Testis (tissue), 5 donors: ENCODE results near the gene SLC17A7. TPM values are rescaled to one million over a fixed set of nuclear protein-coding genes. Genes with fewer than 3 reads are reported as not detected.

ENCODE experiments used
- DNase-seq: peaks from one replicate; pipeline ENCODE4 v3.0.0-alpha.2; 2019
- H3K27ac ChIP-seq, 2 donors: fragments of 200-600 bp; sonication (generic); one replicate each; pipeline ENCODE4 v1.5.1; 2019
- H3K27me3 ChIP-seq: fragments of 200-600 bp; sonication (generic); one replicate; pipeline ENCODE4 v1.5.1; 2019
- H3K36me3 ChIP-seq: fragments of 200-600 bp; sonication (generic); one replicate; pipeline ENCODE4 v1.5.1; 2017; ENCODE audit warnings: low read depth; ENCODE audit errors: missing control alignments
- H3K4me1 ChIP-seq: fragments of 200-600 bp; sonication (generic); one replicate; pipeline ENCODE4 v1.5.1; 2019
- H3K4me3 ChIP-seq, 2 donors: fragments of 200-600 bp; sonication (generic); one replicate each; pipeline ENCODE4 v1.5.1; 2017 to 2019
- H3K9me3 ChIP-seq: fragments of 200-600 bp; sonication (generic); one replicate; pipeline ENCODE4 v1.5.1; 2017
- POLR2A ChIP-seq: fragments of 450-650 bp; IDR thresholded peaks from one replicate; pipeline ENCODE4 v1.6.1; 2017; ENCODE audit warnings: antibody characterized with exemption, mild to moderate bottlenecking, moderate library complexity
- WGBS, 2 donors: methylation state at CpG; one replicate each; pipeline ENCODE4 v1.1.5; 2018; 5-methylcytosine and 5-hydroxymethylcytosine counted together
- intact Hi-C: fragments of 100-400 bp; cut with DNase I; formaldehyde crosslinking; loops from one replicate; pipeline ENCODE4 v1.15.1; 2023; ENCODE audit warnings: low total_unique reads
- long read RNA-seq, 2 donors: transcript quantifications; one replicate each; lab custom pipeline, GENCODE V29; 2026
- polyA plus RNA-seq: library from polyadenylated mRNA; stranded (reverse); fragments of 350-450 nt; fragmentation: Illumina TruSeq; extraction: RNeasy Lipid Tissue Mini Kit (QIAGEN cat#74804); gene quantifications from one replicate; pipeline ENCODE4 v1.2.3, GENCODE V29; 2014; ENCODE audit warnings: low read depth, low replicate concordance; ENCODE audit not compliant: insufficient read depth
- total RNA-seq, 2 donors: library from RNA; depleted of rRNA; stranded (reverse); fragments of >200 nt; gene quantifications; one replicate each; pipeline ENCODE4 v1.2.3, GENCODE V29; 2016
- TF ChIP-seq, protein P1 (sequence below), 3 experiments: fragments of 450-650 bp in 2 of 3; fragments of 200-600 bp in 1 of 3; sonication (generic) in 1 of 3; IDR thresholded peaks; one replicate each; pipeline ENCODE4 v1.5.1; 2016 to 2019; ENCODE audit warnings: antibody characterized with exemption in 3 of 3, mild to moderate bottlenecking in 2 of 3, moderate library complexity in 1 of 3

SLC17A7 gene
- total RNA-seq (1 to 10 TPM; 2.2 to 2.7 TPM), polyA plus RNA-seq (3.2 TPM)
- long read RNA-seq, donor 1: 0 reads
- long read RNA-seq, donor 2, partial matches to known transcripts: 3,527 of 3,565 reads
- long read RNA-seq, donor 2, other reads (novel, unspliced or antisense): 38 of 3,565 reads

DNA sequence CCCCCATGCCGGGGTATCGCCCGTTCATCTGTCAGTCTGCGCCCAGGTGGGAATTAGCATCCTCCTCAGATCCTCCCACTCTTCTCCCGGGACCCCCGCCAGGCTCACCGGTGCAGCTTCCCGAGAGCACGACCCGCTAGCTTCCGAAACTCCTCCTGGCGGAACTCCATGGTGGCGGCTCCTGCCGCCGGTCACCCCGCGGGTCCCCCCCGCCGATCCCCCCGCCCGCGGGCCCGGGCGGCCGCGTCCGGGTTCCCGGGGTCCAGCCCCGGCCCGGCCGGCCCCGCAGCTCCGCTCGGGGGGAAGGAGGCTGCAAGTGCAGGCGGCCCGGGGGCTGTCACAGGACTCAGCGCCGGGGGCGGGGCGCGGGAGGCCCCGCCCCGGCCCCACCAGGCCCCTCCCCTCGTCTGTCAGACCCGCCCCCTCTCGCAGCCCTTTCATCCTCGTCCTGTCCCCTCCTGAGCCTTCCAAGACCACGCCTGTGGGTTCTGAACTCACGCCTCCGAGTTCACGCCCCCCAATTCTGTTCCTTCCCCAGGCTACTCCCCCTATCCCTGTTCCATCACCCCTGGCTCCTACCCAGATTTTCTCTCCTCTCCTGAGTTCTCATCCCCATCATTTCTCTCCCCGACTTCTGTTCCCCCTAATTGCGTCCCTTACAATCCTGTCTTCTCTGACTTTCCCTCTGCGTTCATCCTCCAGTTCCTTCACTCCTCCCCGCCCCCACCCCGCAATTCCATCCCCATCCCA, at the start of gene SLC17A7:
Gene SLC17A7, minus strand, starts transcription at position 318 of the 750 bp plus-strand sequence. Its CDS starts 148 bp downstream, at position 170.
- 2 to 3% methylated on average over 27 to 56 of the region's 56 CpGs for WGBS, 2 donors
- H3K27ac ChIP-seq: peak within 1 kb of the TSS in 1 of 2 donors; percentile 77

DNA sequence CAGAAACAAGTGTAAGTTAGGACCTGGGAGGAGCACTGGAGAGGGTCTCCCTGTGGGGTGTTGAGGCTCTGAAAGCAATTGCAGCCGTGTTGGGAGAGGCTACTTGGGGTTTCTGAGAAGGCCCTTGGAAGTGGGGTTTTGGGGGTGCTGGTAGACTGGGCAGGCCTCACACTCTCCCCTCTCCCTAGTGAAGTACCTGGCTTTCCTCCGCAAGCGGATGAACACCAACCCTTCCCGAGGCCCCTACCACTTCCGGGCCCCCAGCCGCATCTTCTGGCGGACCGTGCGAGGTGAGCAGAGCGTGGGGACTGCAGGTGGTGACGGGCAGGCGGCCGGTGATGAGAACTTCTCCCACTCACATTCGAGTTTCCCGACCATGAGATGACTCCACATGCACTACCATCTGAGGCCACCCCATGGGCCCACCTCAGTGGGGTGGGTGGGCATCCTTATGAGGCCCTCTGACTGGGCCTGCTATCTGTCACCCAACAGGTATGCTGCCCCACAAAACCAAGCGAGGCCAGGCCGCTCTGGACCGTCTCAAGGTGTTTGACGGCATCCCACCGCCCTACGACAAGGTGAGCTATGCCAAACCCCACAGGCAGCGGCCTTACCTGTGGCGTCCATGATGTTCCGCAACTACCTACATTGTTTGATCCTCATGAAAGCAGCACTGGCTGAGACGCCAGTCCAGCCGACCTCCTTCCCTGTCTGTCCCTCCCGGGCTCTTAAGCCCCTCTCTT, 49.1 kb upstream of the SLC17A7 start:
- Histone ChIP-seq H3K27me3 (no peaks in the 10 kb centered on the region), H3K9me3 (no peaks in the 10 kb centered on the region), H3K4me1 (peaks cover 15% of the 10 kb centered on the region), H3K27ac (peak overlapping the region in 1 of 2 donors; percentile 92), H3K36me3 (no peaks in the 10 kb centered on the region), H3K4me3 (no peak overlapping the region)
- TF ChIP-seq, protein P1, sequence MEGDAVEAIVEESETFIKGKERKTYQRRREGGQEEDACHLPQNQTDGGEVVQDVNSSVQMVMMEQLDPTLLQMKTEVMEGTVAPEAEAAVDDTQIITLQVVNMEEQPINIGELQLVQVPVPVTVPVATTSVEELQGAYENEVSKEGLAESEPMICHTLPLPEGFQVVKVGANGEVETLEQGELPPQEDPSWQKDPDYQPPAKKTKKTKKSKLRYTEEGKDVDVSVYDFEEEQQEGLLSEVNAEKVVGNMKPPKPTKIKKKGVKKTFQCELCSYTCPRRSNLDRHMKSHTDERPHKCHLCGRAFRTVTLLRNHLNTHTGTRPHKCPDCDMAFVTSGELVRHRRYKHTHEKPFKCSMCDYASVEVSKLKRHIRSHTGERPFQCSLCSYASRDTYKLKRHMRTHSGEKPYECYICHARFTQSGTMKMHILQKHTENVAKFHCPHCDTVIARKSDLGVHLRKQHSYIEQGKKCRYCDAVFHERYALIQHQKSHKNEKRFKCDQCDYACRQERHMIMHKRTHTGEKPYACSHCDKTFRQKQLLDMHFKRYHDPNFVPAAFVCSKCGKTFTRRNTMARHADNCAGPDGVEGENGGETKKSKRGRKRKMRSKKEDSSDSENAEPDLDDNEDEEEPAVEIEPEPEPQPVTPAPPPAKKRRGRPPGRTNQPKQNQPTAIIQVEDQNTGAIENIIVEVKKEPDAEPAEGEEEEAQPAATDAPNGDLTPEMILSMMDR (IDR thresholded peaks at IDR 0.05): no peak
- no peak for TF ChIP-seq POLR2A
- no peak for DNase-seq
- WGBS, 2 donors: 80 to 86% methylated on average over 24 to 27 of the region's 27 CpGs
- intact Hi-C loops: no loop called here

More for the DNA sequence above, at the start of gene SLC17A7:
- H3K4me1 ChIP-seq: peaks cover 11% of the 10 kb centered on the region
- intact Hi-C loops: loop anchor here (10.0 kb wide), 1 partner anchor 47 kb away; no protein-coding TSS in a partner anchor
- TF ChIP-seq, protein P1 (IDR thresholded peaks at IDR 0.05): no peak
- no peak for TF ChIP-seq POLR2A
- peak within 1 kb of the TSS; percentile 23 to 41 for H3K4me3 ChIP-seq
- peak; percentile 64 for DNase-seq
- no peaks in the 10 kb centered on the region for H3K27me3 ChIP-seq
- no peaks in the 10 kb centered on the region for H3K36me3 ChIP-seq
- no peaks in the 10 kb centered on the region for H3K9me3 ChIP-seq

DNA sequence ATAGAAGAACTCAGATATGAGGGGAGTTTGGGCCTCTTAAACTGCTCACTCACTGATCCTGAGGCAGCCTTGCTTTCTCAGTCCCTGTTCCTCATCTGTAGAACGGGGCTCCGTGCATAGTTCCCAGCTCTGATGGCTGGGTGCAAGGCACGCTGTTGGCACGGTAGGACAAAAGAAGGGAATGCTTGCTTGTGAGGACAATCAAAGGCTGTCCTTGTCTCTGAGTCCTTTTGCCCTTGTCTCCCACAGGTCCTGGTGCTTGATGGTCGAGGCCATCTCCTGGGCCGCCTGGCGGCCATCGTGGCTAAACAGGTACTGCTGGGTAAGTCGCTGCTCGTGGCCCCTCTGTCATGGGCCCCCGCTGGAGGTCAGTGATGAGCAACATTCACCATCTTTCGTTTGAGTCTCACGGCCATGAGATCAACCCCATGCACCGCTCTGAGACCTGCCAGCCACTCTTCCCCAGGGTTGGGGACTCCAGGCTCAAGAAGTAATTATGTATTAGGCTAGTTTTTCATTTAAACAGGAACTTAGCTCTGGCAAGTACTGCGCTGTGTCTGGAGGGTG, 48.4 kb upstream of the SLC17A7 start:
- 53 to 76% methylated on average over 15 of the region's 15 CpGs for WGBS, 2 donors
- no peak overlapping the region for H3K4me3 ChIP-seq

DNA sequence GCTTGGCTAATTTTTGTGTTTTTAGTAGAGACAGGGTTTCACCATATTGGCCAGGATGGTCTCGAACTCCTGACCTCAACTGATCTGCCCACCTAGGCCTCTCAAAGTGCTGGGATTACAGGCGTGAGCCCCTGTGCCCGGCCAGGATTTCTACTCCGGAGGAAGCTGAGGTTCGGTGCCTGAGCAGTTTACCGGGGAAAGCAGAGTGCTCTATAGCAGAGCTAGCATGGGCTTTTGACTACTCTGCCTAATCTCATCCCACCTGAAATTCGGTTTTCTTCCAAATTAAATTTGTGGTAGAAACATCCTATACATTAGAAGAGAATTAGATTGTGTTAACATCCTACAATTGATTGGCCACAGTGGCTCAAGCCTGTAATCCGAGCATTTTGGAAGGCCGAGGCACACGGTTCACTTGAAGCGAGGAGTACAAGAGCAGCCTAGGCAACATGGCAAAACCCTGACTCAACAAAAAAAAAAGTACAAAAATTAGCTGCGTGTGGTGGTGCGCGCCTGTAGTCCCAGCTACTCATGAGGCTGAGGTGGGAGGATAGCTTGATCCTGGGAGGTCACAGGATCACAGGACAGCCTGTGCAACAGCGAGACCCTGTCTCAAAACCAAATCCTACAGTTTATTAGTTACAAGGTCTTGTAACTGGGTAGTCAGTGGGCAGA, 47.7 kb upstream of the SLC17A7 start:
- TF ChIP-seq, protein P1 (IDR thresholded peaks at IDR 0.05): no peak
- TF ChIP-seq POLR2A: no peak
- peaks cover 15% of the 10 kb centered on the region for H3K4me1 ChIP-seq
- H3K36me3 ChIP-seq: no peaks in the 10 kb centered on the region
- H3K4me3 ChIP-seq: peak overlapping the region; percentile 84 to 100
- intact Hi-C loops: no loop called here
- no peaks in the 10 kb centered on the region for H3K27me3 ChIP-seq
- H3K27ac ChIP-seq: peak overlapping the region; percentile 5 to 92
- DNase-seq: no peak
- WGBS, 2 donors: 24 to 33% methylated on average over 14 to 15 of the region's 15 CpGs
- no peaks in the 10 kb centered on the region for H3K9me3 ChIP-seq

More for the DNA sequence above, 48.4 kb upstream of the SLC17A7 start:
- H3K27me3 ChIP-seq: no peaks in the 10 kb centered on the region
- intact Hi-C loops: no loop called here
- peak overlapping the region; percentile 5 to 92 for H3K27ac ChIP-seq
- DNase-seq: no peak
- H3K9me3 ChIP-seq: no peaks in the 10 kb centered on the region
- no peak for TF ChIP-seq POLR2A
- TF ChIP-seq, protein P1 (IDR thresholded peaks at IDR 0.05): peak in 1 of 3 experiments; percentile 2
- H3K4me1 ChIP-seq: peaks cover 15% of the 10 kb centered on the region
- no peaks in the 10 kb centered on the region for H3K36me3 ChIP-seq
